Thyroid gland (tissue), 4 donors: ENCODE data around the gene RINT1.

ENCODE experiments used
- POLR2A ChIP-seq, 2 donors: fragments of 450-650 bp; IDR thresholded peaks; one replicate each; pipeline ENCODE4 v1.6.1; 2017; ENCODE audit warnings: antibody characterized with exemption in 2 of 2, mild to moderate bottlenecking in 2 of 2, moderate library complexity in 1 of 2
- TF ChIP-seq, protein P1 (sequence below), 6 experiments: fragments of 200-600 bp in 3 of 6; fragments of 450-650 bp in 3 of 6; sonication (generic) in 3 of 6; IDR thresholded peaks; one replicate each; pipeline ENCODE4 v1.5.1; 2016 to 2019; ENCODE audit warnings: antibody characterized with exemption in 6 of 6, mild to moderate bottlenecking in 2 of 6, inconsistent platforms in 1 of 6, moderate library complexity in 1 of 6

DNA sequence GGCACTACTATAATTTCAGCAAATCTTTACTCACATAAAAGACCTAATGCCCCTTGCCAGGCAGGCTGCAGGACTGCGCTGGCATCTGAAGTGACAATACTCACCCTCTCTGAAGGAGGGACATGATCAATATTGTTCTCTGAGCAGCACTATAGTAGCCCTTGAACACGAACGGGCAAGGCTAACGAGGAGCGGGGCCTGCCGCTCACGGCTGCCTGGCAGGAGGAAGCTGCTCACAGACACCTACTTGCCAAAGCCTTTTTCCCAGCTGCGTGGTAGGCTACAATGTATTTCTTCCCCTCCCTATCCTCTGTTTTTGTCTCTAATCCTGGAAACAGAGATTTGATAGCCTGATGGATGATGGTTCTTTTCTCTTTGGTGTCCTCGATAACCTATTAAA lies 29.8 kb upstream of the RINT1 start:
- TF ChIP-seq, protein P1, sequence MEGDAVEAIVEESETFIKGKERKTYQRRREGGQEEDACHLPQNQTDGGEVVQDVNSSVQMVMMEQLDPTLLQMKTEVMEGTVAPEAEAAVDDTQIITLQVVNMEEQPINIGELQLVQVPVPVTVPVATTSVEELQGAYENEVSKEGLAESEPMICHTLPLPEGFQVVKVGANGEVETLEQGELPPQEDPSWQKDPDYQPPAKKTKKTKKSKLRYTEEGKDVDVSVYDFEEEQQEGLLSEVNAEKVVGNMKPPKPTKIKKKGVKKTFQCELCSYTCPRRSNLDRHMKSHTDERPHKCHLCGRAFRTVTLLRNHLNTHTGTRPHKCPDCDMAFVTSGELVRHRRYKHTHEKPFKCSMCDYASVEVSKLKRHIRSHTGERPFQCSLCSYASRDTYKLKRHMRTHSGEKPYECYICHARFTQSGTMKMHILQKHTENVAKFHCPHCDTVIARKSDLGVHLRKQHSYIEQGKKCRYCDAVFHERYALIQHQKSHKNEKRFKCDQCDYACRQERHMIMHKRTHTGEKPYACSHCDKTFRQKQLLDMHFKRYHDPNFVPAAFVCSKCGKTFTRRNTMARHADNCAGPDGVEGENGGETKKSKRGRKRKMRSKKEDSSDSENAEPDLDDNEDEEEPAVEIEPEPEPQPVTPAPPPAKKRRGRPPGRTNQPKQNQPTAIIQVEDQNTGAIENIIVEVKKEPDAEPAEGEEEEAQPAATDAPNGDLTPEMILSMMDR (IDR thresholded peaks at IDR 0.05), result no peak
- no peak for TF ChIP-seq POLR2A (IDR thresholded peaks at IDR 0.05)
